IMR-90 (cell line): Measurements from ENCODE around the gene DUSP9. TPM values are rescaled to one million over a fixed set of nuclear protein-coding genes. Genes with fewer than 3 reads are reported as not detected.

Source experiments
- ATAC-seq: fragments of 200-7000 bp; cut with Tn5 transposase; 2 replicates; pipeline ENCODE4 v1.9.1; 2020; ENCODE audit warnings: low read depth, mild to moderate bottlenecking, moderate library complexity
- BruUV-seq: library from RNA; stranded (reverse); fragments of 400-500 nt; replicated peaks from 2 replicates; lab custom pipeline; 2021; lab: Mats Ljungman, UMichigan
- CTCF ChIA-PET: fragments of 300-600 bp; formaldehyde crosslinking; extraction: SDS; loops from one replicate; lab custom pipeline; 2021; ENCODE audit warnings: antibody characterized with exemption; lab: Yijun Ruan, JAX
- POLR2A ChIA-PET: fragments of 300-600 bp; sonication (Branson Sonifier 250); formaldehyde crosslinking; loops from one replicate; lab custom pipeline; 2022; ENCODE audit warnings: antibody characterized with exemption; ENCODE audit not compliant: unreplicated experiment; lab: Charles Lee
- DNase-seq: peaks from one replicate; pipeline ENCODE4 v3.0.0; 2013
- H2AFZ ChIP-seq: replicated peaks from 2 replicates; pipeline ENCODE3; 2013; ENCODE audit warnings: low read length, mild to moderate bottlenecking; ENCODE audit not compliant: poor library complexity
- H2AK5ac ChIP-seq: 2 replicates; pipeline ENCODE4 v1.6.1; 2013; ENCODE audit warnings: low read depth, low read length, inconsistent platforms
- H2AK9ac ChIP-seq: replicated peaks from 2 replicates; pipeline ENCODE3; 2013; ENCODE audit warnings: mild to moderate bottlenecking, low read depth, low read length, moderate library complexity; ENCODE audit not compliant: poor library complexity
- H2BK120ac ChIP-seq: 2 replicates; pipeline ENCODE4 v1.6.1; 2013; ENCODE audit warnings: low read depth, low read length, inconsistent platforms
- H2BK15ac ChIP-seq: 3 replicates; pipeline ENCODE4 v1.6.1; 2013; ENCODE audit warnings: low read depth, low read length, inconsistent platforms
- H2BK20ac ChIP-seq: 2 replicates; pipeline ENCODE4 v1.6.1; 2013; ENCODE audit warnings: low read depth, mild to moderate bottlenecking, inconsistent platforms, low read length, moderate library complexity
- H2BK5ac ChIP-seq: 2 replicates; pipeline ENCODE4 v1.6.1; 2013; ENCODE audit warnings: mild to moderate bottlenecking, low read depth, low read length, inconsistent platforms; ENCODE audit not compliant: poor library complexity, severe bottlenecking
- H3K14ac ChIP-seq: replicated peaks from 2 replicates; pipeline ENCODE4 v1.6.1; 2013; ENCODE audit warnings: low read depth, low read length, inconsistent platforms
- H3K18ac ChIP-seq: 2 replicates; pipeline ENCODE4 v1.6.1; 2013; ENCODE audit warnings: low read depth, low read length, control low read depth
- H3K23ac ChIP-seq: 2 replicates; pipeline ENCODE4 v1.6.1; 2013; ENCODE audit warnings: low read depth, low read length, inconsistent platforms
- H3K27ac ChIP-seq: 2 replicates; pipeline ENCODE4 v1.5.1; 2013; ENCODE audit warnings: mild to moderate bottlenecking, control low read depth, low read length; ENCODE audit not compliant: insufficient read depth
- H3K27me3 ChIP-seq: 2 replicates; pipeline ENCODE4 v1.6.1; 2013; ENCODE audit warnings: low read length; ENCODE audit not compliant: control insufficient read depth, insufficient read depth
- H3K36me3 ChIP-seq: 2 replicates; pipeline ENCODE4 v1.6.1; 2013; ENCODE audit warnings: low read length, mixed read lengths; ENCODE audit not compliant: control insufficient read depth, insufficient read depth
- H3K4ac ChIP-seq: 2 replicates; pipeline ENCODE4 v1.6.1; 2013; ENCODE audit warnings: low read depth, low read length, inconsistent platforms
- H3K4me1 ChIP-seq: 2 replicates; pipeline ENCODE4 v1.6.1; 2013; ENCODE audit warnings: low read length, mixed read lengths; ENCODE audit not compliant: control insufficient read depth, insufficient read depth
- H3K4me2 ChIP-seq: 2 replicates; pipeline ENCODE4 v1.6.1; 2013; ENCODE audit warnings: low read depth, mild to moderate bottlenecking, control low read depth, low read length, moderate library complexity
- H3K4me3 ChIP-seq: 2 replicates; pipeline ENCODE4 v1.5.1; 2013; ENCODE audit warnings: low read depth, mild to moderate bottlenecking, control low read depth, low read length, moderate library complexity; ENCODE audit not compliant: insufficient read depth
- H3K56ac ChIP-seq: 2 replicates; pipeline ENCODE4 v1.6.1; 2013; ENCODE audit warnings: low read length, inconsistent platforms; ENCODE audit not compliant: insufficient read depth; ENCODE audit errors: extremely low read depth
- H3K79me1 ChIP-seq, 2 experiments: 2 replicates each; pipeline ENCODE4 v1.6.1; 2013; ENCODE audit warnings: low read length in 2 of 2, inconsistent platforms in 1 of 2, low read depth in 1 of 2
- H3K9ac ChIP-seq: 2 replicates; pipeline ENCODE4 v1.6.1; 2013; ENCODE audit warnings: low read depth, low read length, control low read depth
- H3K9me1 ChIP-seq: 2 replicates; pipeline ENCODE4 v1.6.1; 2013; ENCODE audit warnings: low read length, inconsistent platforms; ENCODE audit not compliant: insufficient read depth
- H3K9me3 ChIP-seq: 2 replicates; pipeline ENCODE4 v1.6.1; 2013; ENCODE audit warnings: low read length; ENCODE audit not compliant: control insufficient read depth, insufficient read depth
- H4K20me1 ChIP-seq: 2 replicates; pipeline ENCODE4 v1.6.1; 2013; ENCODE audit warnings: low read length, inconsistent platforms; ENCODE audit not compliant: insufficient read depth
- H4K5ac ChIP-seq: 2 replicates; pipeline ENCODE4 v1.6.1; 2013; ENCODE audit warnings: mild to moderate bottlenecking, low read depth, low read length, control low read depth
- H4K8ac ChIP-seq, 2 experiments: 2 replicates each; pipeline ENCODE4 v1.6.1; 2013; ENCODE audit warnings: low read depth in 2 of 2, low read length in 2 of 2, control low read depth in 1 of 2, inconsistent platforms in 1 of 2
- H4K91ac ChIP-seq: 2 replicates; pipeline ENCODE4 v1.6.1; 2013; ENCODE audit warnings: low read depth, low read length, inconsistent platforms; ENCODE audit not compliant: insufficient read depth
- BHLHE40 ChIP-seq: fragments of 150-350 bp; IDR thresholded peaks from 2 replicates; pipeline ENCODE4 v1.6.1; 2016; ENCODE audit warnings: mild to moderate bottlenecking, low read depth, low read length
- CEBPB ChIP-seq: IDR thresholded peaks from 2 replicates; pipeline ENCODE4 v1.6.1; 2012; ENCODE audit warnings: low read depth, low read length, improper control_type of control experiment
- CHD1 ChIP-seq: IDR thresholded peaks from 2 replicates; pipeline ENCODE4 v1.6.1; 2012; ENCODE audit warnings: low read depth, low read length, improper control_type of control experiment
- FOS ChIP-seq: fragments of 150-350 bp; IDR thresholded peaks from 2 replicates; pipeline ENCODE4 v1.6.1; 2016; ENCODE audit warnings: low read depth, low read length
- MAZ ChIP-seq: IDR thresholded peaks from 2 replicates; pipeline ENCODE4 v1.6.1; 2012; ENCODE audit warnings: low read depth, mild to moderate bottlenecking, low read length, improper control_type of control experiment, moderate library complexity, borderline replicate concordance
- MXI1 ChIP-seq: IDR thresholded peaks from 2 replicates; pipeline ENCODE4 v1.6.1; 2012; ENCODE audit warnings: low read depth, mild to moderate bottlenecking, low read length, moderate library complexity, borderline replicate concordance
- NFE2L2 ChIP-seq: fragments of 150-350 bp; IDR thresholded peaks from 2 replicates; pipeline ENCODE4 v1.6.1; 2016; ENCODE audit warnings: low read depth, mild to moderate bottlenecking, low read length
- SMC3 ChIP-seq: fragments of 150-350 bp; IDR thresholded peaks from 2 replicates; pipeline ENCODE4 v1.6.1; 2016; ENCODE audit warnings: low read depth, mild to moderate bottlenecking, antibody characterized with exemption, low read length, moderate library complexity
- WGBS, 2 experiments: methylation state at CpG; one replicate each; pipeline versions ENCODE4 v1.1.5 to v1.1.7; 2013; ENCODE audit warnings: missing lambda C conversion rate in 2 of 2; ENCODE audit not compliant: insufficient read length in 1 of 2; ENCODE audit errors: extremely low coverage in 2 of 2; 5-methylcytosine and 5-hydroxymethylcytosine counted together
- dilution Hi-C: fragments of 300-500 bp; cut with HindIII; formaldehyde crosslinking; loops from one replicate; pipeline ENCODE4 v1.14.3; 2018; ENCODE audit warnings: low sequenced_read_pairs; ENCODE audit not compliant: unreplicated experiment
- in situ Hi-C: fragments of 300-500 bp; cut with MboI; formaldehyde crosslinking; loops from 3 replicates; pipeline ENCODE4 v1.14.3; 2019; ENCODE audit warnings: low sequenced_read_pairs, inconsistent platforms, mixed read lengths
- intact Hi-C: fragments of 100-400 bp; cut with micrococcal nuclease; formaldehyde crosslinking; loops from 2 replicates; pipeline ENCODE4 v1.10.0; 2022
- polyA plus RNA-seq, 3 experiments: library from polyadenylated mRNA; depleted of rRNA; stranded (reverse); fragments of >200 nt; gene quantifications; 2 replicates each; pipeline ENCODE4 v1.2.3, GENCODE V29; 2012; ENCODE audit warnings: low replicate concordance in 1 of 3
- total RNA-seq: library from RNA; depleted of rRNA; stranded (reverse); fragments of >200 nt; gene quantifications from 2 replicates; pipeline ENCODE4 v1.2.3, GENCODE V29; 2012
- TF ChIP-seq, protein P1 (sequence below): conservative IDR thresholded peaks from 2 replicates; pipeline ENCODE4 v1.5.1; 2012; ENCODE audit warnings: mild to moderate bottlenecking, low read depth, low read length, improper control_type of control experiment
- TF ChIP-seq, protein P2 (sequence below): fragments of 150-350 bp; IDR thresholded peaks from 2 replicates; pipeline ENCODE4 v1.6.1; 2017; ENCODE audit warnings: mild to moderate bottlenecking, antibody characterized with exemption, low read length, low read depth

DUSP9 gene
- total and polyA plus RNA-seq, 2 of the 4 experiments (the other 2 are of a cell fraction) = under 0.01 to 0.09 TPM

DNA sequence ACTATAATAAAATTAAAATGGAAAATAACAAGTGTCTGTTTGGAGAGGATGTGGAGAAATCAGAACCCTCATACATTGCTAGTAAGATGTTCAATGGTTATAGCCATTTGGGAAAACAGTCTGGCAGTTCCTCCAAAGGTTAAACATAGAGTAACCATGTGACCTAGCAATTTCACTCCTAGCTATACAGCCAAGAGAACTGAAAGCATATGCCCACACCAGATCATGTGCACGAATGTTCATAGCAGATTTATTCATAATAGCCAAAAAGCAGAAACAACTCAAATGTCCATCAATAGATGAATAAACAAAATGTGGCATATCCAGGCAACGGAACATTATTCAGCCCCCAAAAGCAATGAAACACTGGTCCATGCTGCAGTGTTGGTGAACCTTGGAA is 38.6 kb upstream of the DUSP9 start:
- H3K27ac ChIP-seq = no peak overlapping the region
- H2BK5ac ChIP-seq = no peak overlapping the region
- no peaks in the 10 kb centered on the region for H3K36me3 ChIP-seq
- H4K20me1 ChIP-seq = no peaks in the 10 kb centered on the region
- CTCF ChIA-PET = no interaction called here
- H4K91ac ChIP-seq = no peak overlapping the region
- H4K5ac ChIP-seq = no peak overlapping the region
- TF ChIP-seq, protein P1, sequence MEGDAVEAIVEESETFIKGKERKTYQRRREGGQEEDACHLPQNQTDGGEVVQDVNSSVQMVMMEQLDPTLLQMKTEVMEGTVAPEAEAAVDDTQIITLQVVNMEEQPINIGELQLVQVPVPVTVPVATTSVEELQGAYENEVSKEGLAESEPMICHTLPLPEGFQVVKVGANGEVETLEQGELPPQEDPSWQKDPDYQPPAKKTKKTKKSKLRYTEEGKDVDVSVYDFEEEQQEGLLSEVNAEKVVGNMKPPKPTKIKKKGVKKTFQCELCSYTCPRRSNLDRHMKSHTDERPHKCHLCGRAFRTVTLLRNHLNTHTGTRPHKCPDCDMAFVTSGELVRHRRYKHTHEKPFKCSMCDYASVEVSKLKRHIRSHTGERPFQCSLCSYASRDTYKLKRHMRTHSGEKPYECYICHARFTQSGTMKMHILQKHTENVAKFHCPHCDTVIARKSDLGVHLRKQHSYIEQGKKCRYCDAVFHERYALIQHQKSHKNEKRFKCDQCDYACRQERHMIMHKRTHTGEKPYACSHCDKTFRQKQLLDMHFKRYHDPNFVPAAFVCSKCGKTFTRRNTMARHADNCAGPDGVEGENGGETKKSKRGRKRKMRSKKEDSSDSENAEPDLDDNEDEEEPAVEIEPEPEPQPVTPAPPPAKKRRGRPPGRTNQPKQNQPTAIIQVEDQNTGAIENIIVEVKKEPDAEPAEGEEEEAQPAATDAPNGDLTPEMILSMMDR = no peak
- TF ChIP-seq CHD1 = no peak
- no peak for TF ChIP-seq CEBPB
- no peak for TF ChIP-seq MXI1
- TF ChIP-seq FOS = no peak
- no peak for TF ChIP-seq SMC3
- TF ChIP-seq, protein P2, sequence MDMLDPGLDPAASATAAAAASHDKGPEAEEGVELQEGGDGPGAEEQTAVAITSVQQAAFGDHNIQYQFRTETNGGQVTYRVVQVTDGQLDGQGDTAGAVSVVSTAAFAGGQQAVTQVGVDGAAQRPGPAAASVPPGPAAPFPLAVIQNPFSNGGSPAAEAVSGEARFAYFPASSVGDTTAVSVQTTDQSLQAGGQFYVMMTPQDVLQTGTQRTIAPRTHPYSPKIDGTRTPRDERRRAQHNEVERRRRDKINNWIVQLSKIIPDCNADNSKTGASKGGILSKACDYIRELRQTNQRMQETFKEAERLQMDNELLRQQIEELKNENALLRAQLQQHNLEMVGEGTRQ = no peak
- no peak for TF ChIP-seq NFE2L2
- no peak for TF ChIP-seq MAZ
- no peak for TF ChIP-seq BHLHE40
- H3K4me1 ChIP-seq = no peaks in the 10 kb centered on the region
- no peak overlapping the region for H2AK9ac ChIP-seq
- no peak overlapping the region for H2AFZ ChIP-seq
- no peaks in the 10 kb centered on the region for H3K9me1 ChIP-seq
- in situ Hi-C loops (no loop called here), dilution Hi-C loops (no loop called here), intact Hi-C loops (no loop called here)
- no peak overlapping the region for H2BK120ac ChIP-seq
- POLR2A ChIA-PET = no interaction called here
- H3K9ac ChIP-seq = no peak overlapping the region
- no peak overlapping the region for H2AK5ac ChIP-seq
- H2BK15ac ChIP-seq = no peak overlapping the region
- no peak overlapping the region for H3K4ac ChIP-seq
- ATAC-seq = no peak
- H3K18ac ChIP-seq = no peak overlapping the region
- no peak overlapping the region for H3K4me2 ChIP-seq
- no peak overlapping the region for H4K8ac ChIP-seq
- H2BK20ac ChIP-seq = no peak overlapping the region
- no peak overlapping the region for H3K4me3 ChIP-seq
- no peak overlapping the region for H3K56ac ChIP-seq
- H3K14ac ChIP-seq = no peak overlapping the region
- WGBS, 2 experiments = 80% methylated on average over 1 of the region's 2 CpGs; no CpG with 5 or more reads in 1 of the 2 experiments
- peaks cover 2% of the 10 kb centered on the region for H3K9me3 ChIP-seq
- DNase-seq = no peak
- no TSS peak for BruUV-seq
- peaks cover 8% of the 10 kb centered on the region for H3K27me3 ChIP-seq
- no peaks in the 10 kb centered on the region for H3K79me1 ChIP-seq
- H3K23ac ChIP-seq = no peak overlapping the region
